ENCODE measurements around the gene MFSD2A. TPM values are rescaled to one million over a fixed set of nuclear protein-coding genes. Genes with fewer than 3 reads are reported as not detected.
A peak's percentile ranks its signal among the peaks of the same experiment; 100 is the strongest.

MFSD2A gene
- total and polyA plus RNA-seq, 4 experiments from 2014 or later: 0.38 to 0.70 (median 0.43) TPM

DNA sequence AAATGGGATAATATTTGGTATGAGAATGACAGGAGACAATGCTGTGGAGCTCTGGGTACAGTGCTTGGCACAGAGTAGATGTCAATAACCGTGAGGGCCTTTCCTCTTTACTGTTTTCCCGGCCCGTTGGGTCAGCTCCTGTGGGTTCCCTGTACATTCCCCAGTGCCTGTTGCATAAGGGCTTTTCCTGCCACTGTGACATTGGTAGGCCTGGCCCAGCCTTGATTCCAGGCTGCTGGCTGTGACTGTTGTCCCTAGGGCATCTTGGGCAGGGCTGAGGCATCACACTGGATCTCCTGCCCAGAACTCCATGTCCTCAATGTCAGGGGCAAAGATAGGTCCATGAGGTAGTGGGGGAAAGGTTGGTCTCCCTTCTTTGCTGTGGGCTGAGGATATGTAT lies 27.4 kb upstream of the MFSD2A start:
- Histone ChIP-seq H3K36me3 (ENCODE audit: insufficient read depth, low read length) (no peaks in the 10 kb centered on the region), H3K27ac (ENCODE audit: low read depth, low read length) (no peak overlapping the region), H3K27me3 (ENCODE audit: insufficient read depth, low read length) (no peaks in the 10 kb centered on the region), H3K4me3 (ENCODE audit: low read length in 2 of 2) (no peak overlapping the region), H3K4me1 (ENCODE audit: insufficient read depth, low read length) (no peaks in the 10 kb centered on the region), H3K9me3 (ENCODE audit: control insufficient read depth in 1 of 2, low read length in 2 of 2) (no peaks in the 10 kb centered on the region)
- H3K27ac Mint-ChIP-seq: peak overlapping the region in 1 of 7 donors; percentile 1
- H3K4me3 Mint-ChIP-seq: no peak overlapping the region
- intact Hi-C loops (cut with micrococcal nuclease): no loop called here
- no peak for DNase-seq
- H3K27me3 Mint-ChIP-seq: peaks cover 1 to 2% of the 10 kb centered on the region in 2 donors
- H3K9me3 Mint-ChIP-seq: no peaks in the 10 kb centered on the region
- no peaks in the 10 kb centered on the region for H3K36me3 Mint-ChIP-seq
- ChIA-PET POLR2A (ENCODE audit: partially characterized antibody) (no interaction called here), CTCF (ENCODE audit: partially characterized antibody) (interaction anchor here (1.0 to 1.4 kb wide), 2 partner anchors 10 to 25 kb away, joined by 3 read pairs; partner anchors contain the start of gene MYCL)
- peaks cover 0 to 6% (median 0%) of the 10 kb centered on the region in 4 donors for H3K4me1 Mint-ChIP-seq

DNA sequence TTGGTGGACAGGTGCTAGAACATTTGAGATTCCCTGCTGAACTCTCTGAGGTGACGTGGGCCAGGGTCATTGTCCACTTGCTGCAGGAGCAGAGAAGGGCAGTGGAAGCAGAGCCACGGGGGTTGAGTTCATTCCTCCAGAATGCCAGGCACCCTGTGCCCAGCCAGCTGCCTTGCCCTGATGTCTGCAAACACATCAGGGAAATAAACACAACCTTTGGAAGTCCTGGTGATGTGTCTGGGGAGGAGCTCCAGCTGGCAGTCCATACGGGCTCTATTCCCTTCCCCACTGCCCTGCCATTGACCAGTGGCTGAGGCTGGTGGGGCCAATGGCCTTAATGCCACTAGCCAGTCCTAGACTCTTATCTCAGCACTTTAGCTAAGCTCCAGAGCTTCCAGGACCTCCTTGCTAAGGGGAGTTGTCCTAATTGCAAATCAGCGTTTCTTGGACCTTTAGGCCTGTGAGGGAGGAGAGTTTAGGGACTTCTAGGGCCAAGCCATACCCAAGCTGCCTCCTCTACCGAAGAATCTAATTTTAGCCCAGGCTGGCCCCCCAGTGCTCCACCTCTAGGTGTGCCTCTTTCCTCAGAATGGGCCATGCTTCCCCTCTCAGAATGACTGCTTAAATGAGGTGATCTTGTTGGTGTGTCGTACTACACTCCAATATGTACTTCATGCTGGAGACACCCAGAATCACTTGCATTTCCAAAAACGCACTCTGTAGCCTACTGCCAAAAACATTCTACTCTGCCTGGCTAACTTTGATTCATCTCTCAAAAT lies 25.9 kb upstream of the MFSD2A start:
- no peaks in the 10 kb centered on the region for H3K27me3 ChIP-seq (ENCODE audit: insufficient read depth, low read length)
- no peaks in the 10 kb centered on the region for H3K36me3 ChIP-seq (ENCODE audit: insufficient read depth, low read length)
- peaks cover 0 to 6% (median 0%) of the 10 kb centered on the region in 4 donors for H3K4me1 Mint-ChIP-seq
- DNase-seq: no peak
- H3K27ac Mint-ChIP-seq: no peak overlapping the region
- no peaks in the 10 kb centered on the region for H3K4me1 ChIP-seq (ENCODE audit: insufficient read depth, low read length)
- H3K4me3 ChIP-seq (ENCODE audit: low read length in 2 of 2): no peak overlapping the region
- H3K9me3 ChIP-seq (ENCODE audit: control insufficient read depth in 1 of 2, low read length in 2 of 2): no peaks in the 10 kb centered on the region
- H3K4me3 Mint-ChIP-seq: no peak overlapping the region
- intact Hi-C loops (cut with micrococcal nuclease): no loop called here
- CTCF ChIA-PET (ENCODE audit: partially characterized antibody): interaction anchor here (0.8 to 1.1 kb wide), 3 partner anchors 9 to 45 kb away, joined by 3 to 6 read pairs (median 4); no protein-coding TSS in a partner anchor
- POLR2A ChIA-PET (ENCODE audit: partially characterized antibody): no interaction called here
- no peaks in the 10 kb centered on the region for H3K9me3 Mint-ChIP-seq
- H3K36me3 Mint-ChIP-seq: no peaks in the 10 kb centered on the region
- no peak overlapping the region for H3K27ac ChIP-seq (ENCODE audit: low read depth, low read length)
- H3K27me3 Mint-ChIP-seq: peaks cover 0 to 2% of the 10 kb centered on the region in 2 donors

DNA sequence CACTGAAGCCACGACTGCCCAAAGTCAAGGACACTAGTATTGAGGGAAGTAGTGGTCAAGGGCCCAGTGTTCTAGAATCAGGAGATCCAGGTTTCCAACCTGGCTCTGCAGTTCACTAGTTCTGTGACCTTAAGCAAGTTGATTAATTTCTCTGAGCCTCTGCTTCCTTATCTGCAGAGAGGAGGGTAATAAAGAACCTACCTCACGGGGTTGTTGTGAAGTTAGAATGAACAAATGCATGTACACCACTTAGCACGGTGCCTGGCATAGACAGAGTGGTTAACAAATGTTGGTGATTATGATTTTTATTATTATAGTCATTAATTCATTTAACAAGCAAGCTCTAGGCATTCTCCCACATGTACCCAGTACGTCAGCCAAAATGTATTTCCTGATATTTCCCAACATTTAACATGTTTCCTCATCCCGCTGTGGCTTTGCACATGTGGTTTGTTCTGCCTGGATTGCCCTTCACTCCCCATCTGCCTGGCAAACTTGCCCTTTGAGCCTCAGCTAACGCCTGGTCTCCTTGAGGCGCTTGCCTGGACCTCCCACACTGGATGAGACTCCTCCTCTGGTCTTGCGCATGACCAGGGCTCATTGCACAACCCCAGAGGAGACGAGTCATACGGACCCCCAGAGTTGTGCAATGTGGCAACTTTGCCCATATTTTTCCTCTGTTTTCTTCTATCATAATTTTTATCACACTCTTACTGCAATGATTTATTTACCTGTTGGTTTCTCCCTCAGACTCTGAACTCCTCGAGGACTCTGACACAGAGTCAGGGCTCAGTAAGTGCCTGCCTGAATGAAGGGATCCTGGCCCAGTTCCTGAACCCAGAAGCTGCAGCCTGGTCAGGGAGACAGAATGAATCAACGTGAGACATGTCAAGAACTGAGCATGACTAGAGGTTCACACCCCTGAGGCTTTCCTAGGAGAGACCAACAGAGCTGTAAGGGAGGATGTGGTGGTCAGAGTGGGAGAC lies 20.7 kb upstream of the MFSD2A start:
- Mint-ChIP-seq H3K4me1 (no peaks in the 10 kb centered on the region), H3K9me3 (no peaks in the 10 kb centered on the region), H3K36me3 (no peaks in the 10 kb centered on the region), H3K27ac (peak overlapping the region in 1 of 7 donors; percentile 30), H3K27me3 (peaks cover 0 to 2% of the 10 kb centered on the region in 2 donors), H3K4me3 (no peak overlapping the region)
- Histone ChIP-seq H3K4me1 (ENCODE audit: insufficient read depth, low read length) (no peaks in the 10 kb centered on the region), H3K9me3 (ENCODE audit: control insufficient read depth in 1 of 2, low read length in 2 of 2) (no peaks in the 10 kb centered on the region), H3K4me3 (ENCODE audit: low read length in 2 of 2) (no peak overlapping the region), H3K36me3 (ENCODE audit: insufficient read depth, low read length) (no peaks in the 10 kb centered on the region), H3K27ac (ENCODE audit: low read depth, low read length) (no peak overlapping the region), H3K27me3 (ENCODE audit: insufficient read depth, low read length) (no peaks in the 10 kb centered on the region)
- DNase-seq: no peak
- CTCF ChIA-PET (ENCODE audit: partially characterized antibody): interaction anchor here (0.7 kb wide), 1 partner anchor 15 kb away, joined by 3 read pairs; no protein-coding TSS in a partner anchor
- intact Hi-C loops (cut with micrococcal nuclease): no loop called here
- POLR2A ChIA-PET (ENCODE audit: partially characterized antibody): no interaction called here

DNA sequence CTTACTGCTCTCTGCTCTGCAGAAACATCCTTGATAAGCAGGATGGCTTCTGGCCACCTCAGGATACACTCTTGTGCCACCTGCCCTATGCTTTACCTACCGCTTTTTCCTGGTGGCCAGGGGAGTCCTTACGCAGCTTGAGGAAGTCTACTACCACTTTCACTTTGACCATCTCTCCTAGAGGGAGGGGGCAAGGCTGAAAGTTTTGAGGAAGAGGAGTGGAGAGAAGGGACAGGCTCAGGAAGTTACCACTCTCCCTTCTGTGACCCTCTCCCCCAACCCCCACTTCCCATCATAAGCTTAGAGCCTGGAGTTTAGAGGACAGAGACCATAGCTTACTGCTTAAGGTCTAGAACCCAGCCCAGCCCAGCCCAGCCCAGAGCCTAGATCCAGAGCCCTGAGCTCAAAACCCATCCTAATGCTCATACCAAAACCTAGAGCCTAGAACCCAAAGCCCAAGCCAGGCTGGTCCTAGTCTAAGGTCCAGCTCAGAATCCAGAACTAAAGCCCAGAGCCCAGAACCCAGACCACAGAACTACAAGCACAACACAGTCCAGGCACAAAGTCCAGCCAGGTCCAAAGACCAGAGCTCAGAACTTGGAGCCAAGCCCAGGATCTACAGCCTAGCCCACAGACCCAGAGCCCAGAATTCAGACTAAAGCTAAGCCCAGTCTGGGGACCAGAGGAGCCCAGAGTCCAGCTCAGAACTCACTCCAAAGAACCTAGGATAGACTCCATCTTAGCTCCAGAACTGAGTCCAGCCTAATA lies 18.0 kb upstream of the MFSD2A start:
- ChIA-PET POLR2A (ENCODE audit: partially characterized antibody) (no interaction called here), CTCF (ENCODE audit: partially characterized antibody) (interaction anchor here (1.3 to 2.3 kb wide), 3 partner anchors 17 to 37 kb away, joined by 4 to 14 read pairs (median 6); no protein-coding TSS in a partner anchor)
- H3K4me3 Mint-ChIP-seq: no peak overlapping the region
- no peaks in the 10 kb centered on the region for H3K36me3 Mint-ChIP-seq
- intact Hi-C loops (cut with micrococcal nuclease): no loop called here
- H3K9me3 Mint-ChIP-seq: no peaks in the 10 kb centered on the region
- H3K9me3 ChIP-seq (ENCODE audit: control insufficient read depth in 1 of 2, low read length in 2 of 2): no peaks in the 10 kb centered on the region
- no peak for DNase-seq
- H3K36me3 ChIP-seq (ENCODE audit: insufficient read depth, low read length): no peaks in the 10 kb centered on the region
- H3K4me1 Mint-ChIP-seq: no peaks in the 10 kb centered on the region
- H3K4me1 ChIP-seq (ENCODE audit: insufficient read depth, low read length): no peaks in the 10 kb centered on the region
- no peaks in the 10 kb centered on the region for H3K27me3 ChIP-seq (ENCODE audit: insufficient read depth, low read length)
- no peak overlapping the region for H3K4me3 ChIP-seq (ENCODE audit: low read length in 2 of 2)
- no peak overlapping the region for H3K27ac ChIP-seq (ENCODE audit: low read depth, low read length)
- H3K27me3 Mint-ChIP-seq: peaks cover 0 to 1% of the 10 kb centered on the region in 2 donors
- no peak overlapping the region for H3K27ac Mint-ChIP-seq

DNA sequence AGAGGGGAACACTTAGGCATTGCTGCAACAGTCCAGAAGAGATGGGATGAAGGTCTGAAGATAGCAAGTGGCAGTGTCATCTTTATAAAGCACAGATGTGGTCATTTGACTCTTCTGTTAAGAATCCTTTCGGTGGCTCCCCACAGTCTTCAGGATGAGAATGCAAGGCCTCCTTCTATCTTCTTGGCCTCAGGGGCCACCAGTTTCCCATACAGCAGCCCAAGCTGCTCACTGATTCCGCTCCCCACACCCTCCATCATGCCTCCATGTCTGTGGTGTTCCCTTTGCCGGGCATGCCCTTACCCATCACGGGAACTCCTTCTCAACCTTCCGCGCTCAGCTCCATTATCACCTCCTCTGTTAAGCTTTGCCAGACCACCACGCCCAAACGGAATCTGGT lies 16.1 kb upstream of the MFSD2A start:
- Histone ChIP-seq H3K4me3 (ENCODE audit: low read length in 2 of 2) (no peak overlapping the region), H3K27ac (ENCODE audit: low read depth, low read length) (no peak overlapping the region), H3K9me3 (ENCODE audit: control insufficient read depth in 1 of 2, low read length in 2 of 2) (no peaks in the 10 kb centered on the region), H3K36me3 (ENCODE audit: insufficient read depth, low read length) (no peaks in the 10 kb centered on the region), H3K4me1 (ENCODE audit: insufficient read depth, low read length) (no peaks in the 10 kb centered on the region), H3K27me3 (ENCODE audit: insufficient read depth, low read length) (no peaks in the 10 kb centered on the region)
- Mint-ChIP-seq H3K4me3 (no peak overlapping the region), H3K27ac (peak overlapping the region in 1 of 7 donors; percentile 63), H3K4me1 (no peaks in the 10 kb centered on the region), H3K36me3 (no peaks in the 10 kb centered on the region), H3K27me3 (peaks cover 0 to 3% of the 10 kb centered on the region in 2 donors), H3K9me3 (no peaks in the 10 kb centered on the region)
- CTCF ChIA-PET (ENCODE audit: partially characterized antibody): no interaction called here
- POLR2A ChIA-PET (ENCODE audit: partially characterized antibody): no interaction called here
- no peak for DNase-seq
- intact Hi-C loops (cut with micrococcal nuclease): no loop called here

DNA sequence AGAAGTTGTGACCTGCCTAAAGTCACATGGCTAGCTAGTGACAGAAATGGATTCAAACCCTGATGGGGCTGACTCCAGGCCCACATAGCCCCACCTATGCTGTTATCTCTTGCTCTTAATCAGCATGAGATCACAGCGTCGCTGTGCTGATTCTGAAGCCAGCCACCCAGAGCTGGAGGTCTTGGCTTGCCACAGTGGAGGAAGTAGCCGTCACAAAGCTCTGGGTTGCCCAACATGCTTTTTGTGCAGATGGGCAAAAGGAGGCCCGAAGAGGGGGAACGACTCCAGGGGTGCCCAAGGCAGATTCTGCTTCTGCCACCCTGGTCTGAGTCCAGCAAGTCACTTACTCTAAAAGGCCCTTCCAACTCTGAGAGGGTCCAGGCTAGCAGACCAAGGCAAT lies 14.7 kb upstream of the MFSD2A start:
- intact Hi-C loops (cut with micrococcal nuclease): no loop called here
- CTCF ChIA-PET (ENCODE audit: partially characterized antibody): interaction anchor here (1.1 kb wide), 1 partner anchor 33 kb away, joined by 4 read pairs; no protein-coding TSS in a partner anchor
- no peak for DNase-seq
- H3K9me3 Mint-ChIP-seq: no peaks in the 10 kb centered on the region
- POLR2A ChIA-PET (ENCODE audit: partially characterized antibody): no interaction called here
- H3K27me3 Mint-ChIP-seq: peaks cover 0 to 3% of the 10 kb centered on the region in 2 donors
- no peaks in the 10 kb centered on the region for H3K36me3 Mint-ChIP-seq
- Histone ChIP-seq H3K27me3 (ENCODE audit: insufficient read depth, low read length) (no peaks in the 10 kb centered on the region), H3K9me3 (ENCODE audit: control insufficient read depth in 1 of 2, low read length in 2 of 2) (no peaks in the 10 kb centered on the region), H3K4me1 (ENCODE audit: insufficient read depth, low read length) (no peaks in the 10 kb centered on the region), H3K4me3 (ENCODE audit: low read length in 2 of 2) (no peak overlapping the region), H3K36me3 (ENCODE audit: insufficient read depth, low read length) (no peaks in the 10 kb centered on the region), H3K27ac (ENCODE audit: low read depth, low read length) (no peak overlapping the region)
- peaks cover 0 to 2% (median 0%) of the 10 kb centered on the region in 4 donors for H3K4me1 Mint-ChIP-seq
- H3K4me3 Mint-ChIP-seq: no peak overlapping the region
- H3K27ac Mint-ChIP-seq: no peak overlapping the region
